AG10803 (cell line): ENCODE measurements around the gene TBCK.

Experiments
- DNase-seq: peaks from one replicate; pipeline ENCODE4 v3.0.0; 2010; ENCODE audit warnings: low read depth
- H3K4me3 ChIP-seq: 2 replicates; pipeline ENCODE4 v1.5.1; 2011; ENCODE audit warnings: mild to moderate bottlenecking, low read length, control low read depth
- TF ChIP-seq, protein P1 (sequence below): conservative IDR thresholded peaks from 2 replicates; pipeline ENCODE4 v1.5.1; 2011; ENCODE audit warnings: mild to moderate bottlenecking, low read length, control low read depth, inconsistent platforms

The TBCK gene

GRCh38 chr4:105994061-105994460, 321.9 kb downstream of the TBCK start:
- H3K4me3 ChIP-seq = no peak overlapping the region
- TF ChIP-seq, protein P1, sequence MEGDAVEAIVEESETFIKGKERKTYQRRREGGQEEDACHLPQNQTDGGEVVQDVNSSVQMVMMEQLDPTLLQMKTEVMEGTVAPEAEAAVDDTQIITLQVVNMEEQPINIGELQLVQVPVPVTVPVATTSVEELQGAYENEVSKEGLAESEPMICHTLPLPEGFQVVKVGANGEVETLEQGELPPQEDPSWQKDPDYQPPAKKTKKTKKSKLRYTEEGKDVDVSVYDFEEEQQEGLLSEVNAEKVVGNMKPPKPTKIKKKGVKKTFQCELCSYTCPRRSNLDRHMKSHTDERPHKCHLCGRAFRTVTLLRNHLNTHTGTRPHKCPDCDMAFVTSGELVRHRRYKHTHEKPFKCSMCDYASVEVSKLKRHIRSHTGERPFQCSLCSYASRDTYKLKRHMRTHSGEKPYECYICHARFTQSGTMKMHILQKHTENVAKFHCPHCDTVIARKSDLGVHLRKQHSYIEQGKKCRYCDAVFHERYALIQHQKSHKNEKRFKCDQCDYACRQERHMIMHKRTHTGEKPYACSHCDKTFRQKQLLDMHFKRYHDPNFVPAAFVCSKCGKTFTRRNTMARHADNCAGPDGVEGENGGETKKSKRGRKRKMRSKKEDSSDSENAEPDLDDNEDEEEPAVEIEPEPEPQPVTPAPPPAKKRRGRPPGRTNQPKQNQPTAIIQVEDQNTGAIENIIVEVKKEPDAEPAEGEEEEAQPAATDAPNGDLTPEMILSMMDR = no peak
- peak; percentile 20 for DNase-seq

GRCh38 chr4:105992641-105993305, 323.2 kb downstream of the TBCK start:
- no peak overlapping the region for H3K4me3 ChIP-seq
- TF ChIP-seq, protein P1 = no peak
- peak; percentile 67 for DNase-seq

- no peak for DNase-seq
- H3K4me3 ChIP-seq = no peak overlapping the region
- TF ChIP-seq, protein P1 = no peak
These were observed 324.3 kb downstream of the TBCK start for GRCh38 chr4:105991726-105992125.
